Rectal smooth muscle tissue (tissue), 1 donor: ENCODE results near the gene CAPN7.
A peak's percentile ranks its signal among the peaks of the same experiment; 100 is the strongest.

Source experiments
- H3K27ac ChIP-seq: one replicate; pipeline ENCODE4 v1.7.0; 2013; ENCODE audit warnings: low read depth, low read length, inconsistent platforms
- H3K27me3 ChIP-seq: one replicate; pipeline ENCODE4 v1.7.0; 2013; ENCODE audit warnings: low read length; ENCODE audit not compliant: control insufficient read depth, insufficient read depth
- H3K36me3 ChIP-seq: one replicate; pipeline ENCODE4 v1.7.0; 2013; ENCODE audit warnings: low read length; ENCODE audit not compliant: control insufficient read depth, insufficient read depth
- H3K4me1 ChIP-seq: one replicate; pipeline ENCODE4 v1.7.0; 2013; ENCODE audit warnings: low read length; ENCODE audit not compliant: control insufficient read depth, insufficient read depth
- H3K4me3 ChIP-seq: one replicate; pipeline ENCODE4 v1.7.0; 2013; ENCODE audit warnings: low read length
- H3K9ac ChIP-seq: one replicate; pipeline ENCODE4 v1.7.0; 2013; ENCODE audit warnings: low read length

CAPN7 gene

GRCh38 chr3:15262021-15262420 lies 56.0 kb downstream of the CAPN7 start:
- peaks cover 2% of the 10 kb centered on the region for H3K36me3 ChIP-seq
- no peak overlapping the region for H3K27ac ChIP-seq
- H3K4me3 ChIP-seq: no peak overlapping the region
- no peaks in the 10 kb centered on the region for H3K27me3 ChIP-seq
- H3K9ac ChIP-seq: no peak overlapping the region
- no peaks in the 10 kb centered on the region for H3K4me1 ChIP-seq

- no peaks in the 10 kb centered on the region for H3K36me3 ChIP-seq
- H3K27ac ChIP-seq: no peak overlapping the region
- H3K27me3 ChIP-seq: no peaks in the 10 kb centered on the region
- H3K4me1 ChIP-seq: no peaks in the 10 kb centered on the region
- H3K9ac ChIP-seq: no peak overlapping the region
- H3K4me3 ChIP-seq: no peak overlapping the region
These were observed 57.1 kb downstream of the CAPN7 start for GRCh38 chr3:15263120-15263519.

GRCh38 chr3:15263926-15264325 lies 57.9 kb downstream of the CAPN7 start:
- no peaks in the 10 kb centered on the region for H3K4me1 ChIP-seq
- no peak overlapping the region for H3K9ac ChIP-seq
- H3K27ac ChIP-seq: no peak overlapping the region
- H3K27me3 ChIP-seq: no peaks in the 10 kb centered on the region
- no peak overlapping the region for H3K4me3 ChIP-seq
- no peaks in the 10 kb centered on the region for H3K36me3 ChIP-seq

- H3K27ac ChIP-seq: no peak overlapping the region
These were observed 58.4 kb downstream of the CAPN7 start for GRCh38 chr3:15264486-15264885.

GRCh38 chr3:15265655-15266509 lies 59.8 kb downstream of the CAPN7 start:
- Histone ChIP-seq H3K36me3 (no peaks in the 10 kb centered on the region), H3K27ac (no peak overlapping the region), H3K4me1 (no peaks in the 10 kb centered on the region), H3K4me3 (no peak overlapping the region), H3K9ac (no peak overlapping the region), H3K27me3 (no peaks in the 10 kb centered on the region)

More at GRCh38 chr3:15264486-15264885, 58.4 kb downstream of the CAPN7 start:
- no peak overlapping the region for H3K4me3 ChIP-seq
- H3K9ac ChIP-seq: no peak overlapping the region
- H3K27me3 ChIP-seq: no peaks in the 10 kb centered on the region
- H3K36me3 ChIP-seq: no peaks in the 10 kb centered on the region
- no peaks in the 10 kb centered on the region for H3K4me1 ChIP-seq

GRCh38 chr3:15266510-15267376 lies 60.7 kb downstream of the CAPN7 start:
- no peaks in the 10 kb centered on the region for H3K36me3 ChIP-seq
- no peaks in the 10 kb centered on the region for H3K27me3 ChIP-seq
- H3K9ac ChIP-seq: no peak overlapping the region
- H3K4me3 ChIP-seq: no peak overlapping the region
- H3K4me1 ChIP-seq: no peaks in the 10 kb centered on the region
- no peak overlapping the region for H3K27ac ChIP-seq

GRCh38 chr3:15267502-15267901 lies 61.5 kb downstream of the CAPN7 start:
- Histone ChIP-seq H3K27me3 (no peaks in the 10 kb centered on the region), H3K27ac (no peak overlapping the region), H3K9ac (no peak overlapping the region), H3K36me3 (no peaks in the 10 kb centered on the region), H3K4me3 (no peak overlapping the region), H3K4me1 (no peaks in the 10 kb centered on the region)

- no peak overlapping the region for H3K4me3 ChIP-seq
- H3K9ac ChIP-seq: no peak overlapping the region
- H3K27me3 ChIP-seq: no peaks in the 10 kb centered on the region
- no peaks in the 10 kb centered on the region for H3K4me1 ChIP-seq
- no peak overlapping the region for H3K27ac ChIP-seq
- H3K36me3 ChIP-seq: no peaks in the 10 kb centered on the region
These were observed 62.1 kb downstream of the CAPN7 start for GRCh38 chr3:15268033-15268631.

GRCh38 chr3:15269091-15269989 lies 63.3 kb downstream of the CAPN7 start:
- Histone ChIP-seq H3K27me3 (no peaks in the 10 kb centered on the region), H3K9ac (no peak overlapping the region), H3K27ac (peak overlapping the region; percentile 40), H3K36me3 (no peaks in the 10 kb centered on the region), H3K4me1 (no peaks in the 10 kb centered on the region), H3K4me3 (no peak overlapping the region)

- Histone ChIP-seq H3K27ac (no peak overlapping the region), H3K4me1 (no peaks in the 10 kb centered on the region), H3K4me3 (no peak overlapping the region), H3K36me3 (no peaks in the 10 kb centered on the region), H3K27me3 (no peaks in the 10 kb centered on the region), H3K9ac (no peak overlapping the region)
These were observed 65.0 kb downstream of the CAPN7 start for GRCh38 chr3:15271030-15271429.

GRCh38 chr3:15271785-15272381 lies 65.8 kb downstream of the CAPN7 start:
- Histone ChIP-seq H3K4me3 (no peak overlapping the region), H3K4me1 (no peaks in the 10 kb centered on the region), H3K27ac (no peak overlapping the region), H3K27me3 (no peaks in the 10 kb centered on the region), H3K36me3 (no peaks in the 10 kb centered on the region), H3K9ac (no peak overlapping the region)
